ENCODE results near the gene EPS8. TPM values are rescaled to one million over a fixed set of nuclear protein-coding genes. Genes with fewer than 3 reads are reported as not detected.

EPS8 gene
- total RNA-seq, result 100 to 1,000 TPM in 3 of 4 donors, 10 to 100 TPM in 1; 93.7 to 173 (median 109) TPM

DNA sequence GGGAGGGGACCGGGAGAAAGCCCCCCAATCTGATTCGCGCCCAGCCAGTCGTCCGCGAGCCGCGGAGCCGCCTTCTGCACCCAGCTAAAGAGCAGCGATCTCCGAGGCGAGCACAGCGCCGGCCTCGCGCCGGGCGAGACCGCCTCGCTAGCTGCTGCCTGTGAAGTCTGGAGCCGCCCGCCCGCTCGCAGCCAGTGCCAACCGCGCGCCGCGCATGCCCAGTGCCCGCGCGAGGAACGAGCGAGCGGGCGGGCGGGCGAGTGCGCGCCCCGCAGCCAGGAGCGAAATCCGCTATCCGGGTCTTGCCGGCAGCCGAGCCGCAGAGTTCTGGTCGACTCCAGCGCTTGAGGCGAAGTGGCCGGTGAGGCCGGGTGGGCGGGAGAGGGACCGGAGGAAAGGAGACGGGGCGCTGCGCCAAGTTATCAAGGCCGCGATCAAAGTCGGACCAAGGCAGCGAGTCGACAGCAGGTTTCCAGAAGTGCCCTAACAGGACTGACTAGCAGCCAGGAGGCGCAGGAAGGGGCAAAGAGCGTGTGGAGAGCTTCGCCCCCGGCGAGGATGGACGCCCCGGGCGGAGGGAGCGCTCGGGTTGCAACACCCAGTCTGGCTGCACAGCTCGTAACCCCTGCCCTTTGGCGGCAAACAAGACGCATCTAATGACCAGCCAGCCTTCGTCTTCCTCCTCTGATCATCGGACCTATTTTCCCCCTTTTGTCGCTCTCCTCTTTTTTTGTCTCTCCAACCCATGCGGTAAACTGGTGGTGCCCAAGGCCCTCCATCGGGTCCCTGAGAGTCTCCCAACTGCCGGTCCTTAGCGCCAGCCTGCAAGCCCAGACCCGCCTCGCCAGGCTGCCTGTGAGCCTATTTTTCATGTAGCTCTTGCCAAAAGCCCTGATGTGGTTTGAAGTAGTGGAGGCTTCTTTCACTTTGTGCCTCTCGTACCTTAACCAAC is at the start of gene EPS8:
Gene EPS8 (minus strand): TSS at position 169 of the 952 bp plus-strand sequence. CDS start 106,437 bp downstream, outside the sequence.
- intact Hi-C loops (cut with DNase I; ENCODE audit: low total_unique reads), result no loop called here
- H3K27ac ChIP-seq, result peak within 1 kb of the TSS; percentile 95 to 97
- H3K4me1 ChIP-seq, result no peaks in the 10 kb centered on the region
- peak; percentile 89 to 95 for TF ChIP-seq POLR2A (IDR thresholded peaks at IDR 0.05)
- TF ChIP-seq, protein P1, sequence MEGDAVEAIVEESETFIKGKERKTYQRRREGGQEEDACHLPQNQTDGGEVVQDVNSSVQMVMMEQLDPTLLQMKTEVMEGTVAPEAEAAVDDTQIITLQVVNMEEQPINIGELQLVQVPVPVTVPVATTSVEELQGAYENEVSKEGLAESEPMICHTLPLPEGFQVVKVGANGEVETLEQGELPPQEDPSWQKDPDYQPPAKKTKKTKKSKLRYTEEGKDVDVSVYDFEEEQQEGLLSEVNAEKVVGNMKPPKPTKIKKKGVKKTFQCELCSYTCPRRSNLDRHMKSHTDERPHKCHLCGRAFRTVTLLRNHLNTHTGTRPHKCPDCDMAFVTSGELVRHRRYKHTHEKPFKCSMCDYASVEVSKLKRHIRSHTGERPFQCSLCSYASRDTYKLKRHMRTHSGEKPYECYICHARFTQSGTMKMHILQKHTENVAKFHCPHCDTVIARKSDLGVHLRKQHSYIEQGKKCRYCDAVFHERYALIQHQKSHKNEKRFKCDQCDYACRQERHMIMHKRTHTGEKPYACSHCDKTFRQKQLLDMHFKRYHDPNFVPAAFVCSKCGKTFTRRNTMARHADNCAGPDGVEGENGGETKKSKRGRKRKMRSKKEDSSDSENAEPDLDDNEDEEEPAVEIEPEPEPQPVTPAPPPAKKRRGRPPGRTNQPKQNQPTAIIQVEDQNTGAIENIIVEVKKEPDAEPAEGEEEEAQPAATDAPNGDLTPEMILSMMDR (IDR thresholded peaks at IDR 0.05), result peak in 1 of 4 experiments; percentile 1
- no peaks in the 10 kb centered on the region for H3K36me3 ChIP-seq
- DNase-seq, result peak; percentile 90 to 93
- peak within 1 kb of the TSS; percentile 69 to 94 for H3K4me3 ChIP-seq
- H3K9me3 ChIP-seq, result no peaks in the 10 kb centered on the region
- H3K27me3 ChIP-seq, result no peaks in the 10 kb centered on the region

DNA sequence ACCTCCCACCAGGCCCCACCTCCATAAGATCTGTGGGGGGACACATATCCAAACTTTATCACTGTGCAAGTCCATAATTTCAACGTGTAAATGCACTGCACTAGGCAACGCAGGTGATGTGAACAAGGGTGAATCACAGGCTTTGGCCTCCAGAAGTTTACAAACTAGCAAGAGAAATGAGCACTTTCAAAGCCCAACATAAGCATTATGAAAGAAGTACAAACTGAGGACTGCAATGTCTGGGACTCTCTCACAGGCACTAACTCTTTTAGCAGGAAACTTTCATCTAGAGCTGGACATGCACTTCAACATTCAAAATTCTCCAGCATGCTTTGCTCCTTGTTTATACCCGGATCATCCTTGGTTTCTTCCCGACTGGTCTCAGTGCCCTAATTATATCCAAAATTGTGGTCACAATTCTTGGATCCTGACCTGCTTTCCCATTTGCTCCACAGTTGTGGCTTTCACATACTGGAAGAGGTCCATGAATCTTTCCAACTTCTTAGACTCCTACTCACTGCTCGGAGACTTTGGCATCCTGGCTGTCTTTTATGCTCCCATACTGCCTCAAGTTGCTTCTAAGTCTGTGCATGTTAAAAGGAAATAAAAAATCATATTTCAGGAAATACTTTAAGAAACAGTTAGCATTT is 48.1 kb upstream of the EPS8 start:
- H3K9me3 ChIP-seq, result no peaks in the 10 kb centered on the region
- TF ChIP-seq, protein P1 (IDR thresholded peaks at IDR 0.05), result no peak
- TF ChIP-seq POLR2A (IDR thresholded peaks at IDR 0.05), result no peak
- peaks cover 0 to 5% of the 10 kb centered on the region in 2 donors for H3K4me1 ChIP-seq
- H3K27me3 ChIP-seq, result no peaks in the 10 kb centered on the region
- H3K4me3 ChIP-seq, result no peak overlapping the region
- DNase-seq, result no peak
- intact Hi-C loops (cut with DNase I; ENCODE audit: low total_unique reads), result no loop called here
- peak overlapping the region; percentile 67 to 68 for H3K27ac ChIP-seq
- H3K36me3 ChIP-seq, result no peaks in the 10 kb centered on the region

DNA sequence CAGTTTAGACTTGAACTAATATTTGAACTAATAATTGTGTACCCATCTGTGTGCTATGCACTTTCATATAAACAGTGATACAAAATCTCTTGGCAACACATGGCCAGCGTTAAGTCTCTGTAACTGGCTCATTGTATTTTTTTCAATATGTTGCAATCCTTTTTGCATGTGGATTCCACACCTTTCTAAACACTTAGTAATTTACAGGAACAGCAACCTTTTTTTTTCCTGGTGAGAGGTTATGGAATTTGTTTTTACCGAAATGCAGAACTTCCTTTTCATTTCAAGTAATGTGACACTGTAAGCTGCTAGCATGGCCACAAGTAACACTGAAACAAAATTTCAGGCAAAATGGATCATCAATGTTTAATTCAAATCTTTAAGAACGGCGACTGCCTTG is 45.4 kb upstream of the EPS8 start:
- TF ChIP-seq, protein P1 (IDR thresholded peaks at IDR 0.05), result no peak
- TF ChIP-seq POLR2A (IDR thresholded peaks at IDR 0.05), result no peak

DNA sequence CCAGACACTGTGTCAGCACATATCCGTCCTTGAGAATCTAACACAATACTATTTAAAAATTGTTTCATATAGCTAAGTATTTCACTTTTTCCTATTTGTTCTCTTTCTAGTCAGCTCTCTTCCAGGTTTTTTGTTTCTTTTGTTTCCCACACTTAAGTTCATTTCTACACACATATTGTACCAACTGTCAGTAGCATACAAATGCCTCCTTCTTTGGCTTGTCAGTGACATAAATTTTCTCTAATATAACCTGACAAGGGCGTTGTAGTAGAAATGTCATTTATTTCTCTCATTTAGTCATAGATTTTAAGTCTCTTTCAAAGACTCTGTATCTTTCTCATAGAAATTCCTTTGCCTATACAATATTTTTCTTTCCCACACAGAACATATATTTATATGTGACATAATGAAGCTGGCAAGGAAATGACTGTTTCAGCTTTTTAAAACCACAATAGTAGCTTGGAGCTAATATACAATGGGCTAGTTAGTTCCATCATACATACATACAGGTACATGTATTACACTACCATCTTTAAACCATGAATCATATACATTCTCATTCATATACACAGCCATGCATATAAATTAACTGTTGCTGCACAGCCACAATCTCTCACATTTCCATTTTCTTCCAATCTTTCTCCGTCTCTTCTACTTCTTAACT is 42.3 kb upstream of the EPS8 start:
- Histone ChIP-seq H3K27me3 (no peaks in the 10 kb centered on the region), H3K9me3 (no peaks in the 10 kb centered on the region), H3K4me3 (no peak overlapping the region), H3K27ac (peak overlapping the region; percentile 70 to 81), H3K36me3 (no peaks in the 10 kb centered on the region), H3K4me1 (no peaks in the 10 kb centered on the region)
- DNase-seq, result no peak
- TF ChIP-seq, protein P1 (IDR thresholded peaks at IDR 0.05), result no peak
- TF ChIP-seq POLR2A (IDR thresholded peaks at IDR 0.05), result no peak
- intact Hi-C loops (cut with DNase I; ENCODE audit: low total_unique reads), result no loop called here

More for the DNA sequence above, 45.4 kb upstream of the EPS8 start:
- Histone ChIP-seq H3K27me3 (no peaks in the 10 kb centered on the region), H3K9me3 (no peaks in the 10 kb centered on the region), H3K27ac (no peak overlapping the region), H3K4me1 (peaks cover 0 to 5% of the 10 kb centered on the region in 2 donors), H3K4me3 (no peak overlapping the region), H3K36me3 (no peaks in the 10 kb centered on the region)
- intact Hi-C loops (cut with DNase I; ENCODE audit: low total_unique reads), result no loop called here
- DNase-seq, result no peak
